Amygdala (tissue), 56 donors: ENCODE measurements around the gene AK8.

Experiments used
- DNase-seq, 56 donors: peaks; one replicate each; lab custom pipeline; 2025; lab: John Stamatoyannopoulos, UW

Gene AK8

DNA sequence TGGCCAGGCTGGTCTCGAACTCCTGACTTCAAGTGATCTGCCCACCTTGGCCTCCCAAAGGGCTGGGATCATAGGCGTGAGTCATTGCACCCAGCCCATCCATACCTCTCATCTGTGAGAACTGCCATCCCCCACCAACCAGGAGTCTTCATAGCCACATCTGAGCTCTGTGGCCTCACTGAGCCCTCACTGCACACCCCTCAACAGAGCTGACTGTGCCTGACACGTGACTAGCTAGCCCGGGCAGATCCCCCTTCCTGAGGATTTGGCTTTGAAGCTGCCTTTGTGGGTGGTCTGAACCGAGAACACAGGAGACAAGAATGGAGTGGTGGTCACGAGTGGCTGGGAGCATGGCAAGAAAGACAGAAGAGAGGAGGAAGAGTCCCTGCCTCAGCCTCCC lies 15.6 kb downstream of the AK8 start:
- no peak for DNase-seq

DNA sequence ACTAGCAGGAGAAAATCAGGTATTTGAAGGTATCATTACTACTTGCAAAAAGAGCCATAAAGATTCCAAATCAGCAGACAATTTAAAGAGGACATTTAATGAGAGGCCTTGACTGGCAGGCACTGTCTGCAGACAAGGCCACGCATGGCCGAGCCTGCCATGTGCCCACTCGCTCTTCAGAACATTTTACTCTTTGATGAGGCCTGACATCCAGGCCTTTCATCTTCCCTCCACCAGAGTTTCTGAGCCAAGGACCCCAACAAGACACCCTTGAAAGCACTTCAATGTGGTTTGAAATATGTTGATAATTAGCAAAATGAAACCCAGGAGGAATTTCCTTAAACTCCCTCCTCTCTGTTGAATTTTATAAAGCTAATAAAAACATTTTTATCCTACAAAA lies 16.4 kb downstream of the AK8 start:
- no peak for DNase-seq

DNA sequence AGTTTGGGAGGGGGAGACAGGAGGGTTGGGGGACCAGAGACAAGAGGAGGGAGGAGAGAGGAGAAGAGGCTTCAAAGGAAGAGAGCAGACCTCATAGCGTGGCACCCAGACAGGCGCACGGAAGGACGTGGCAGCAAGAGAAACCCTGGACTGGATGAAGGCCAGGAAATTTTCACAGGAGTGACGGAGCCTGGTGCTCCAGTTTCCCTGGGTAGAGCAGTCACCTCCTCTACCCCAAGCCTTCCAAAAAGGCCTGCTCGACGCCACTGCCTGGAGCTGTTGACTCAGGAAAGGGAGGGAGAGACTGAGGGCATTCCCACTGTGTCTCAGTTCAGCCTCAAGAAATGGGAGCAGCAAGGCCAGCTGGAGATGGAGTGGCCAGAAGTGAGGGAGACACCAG lies 19.3 kb downstream of the AK8 start:
- peak in 1 of 56 donors; percentile 17 for DNase-seq

DNA sequence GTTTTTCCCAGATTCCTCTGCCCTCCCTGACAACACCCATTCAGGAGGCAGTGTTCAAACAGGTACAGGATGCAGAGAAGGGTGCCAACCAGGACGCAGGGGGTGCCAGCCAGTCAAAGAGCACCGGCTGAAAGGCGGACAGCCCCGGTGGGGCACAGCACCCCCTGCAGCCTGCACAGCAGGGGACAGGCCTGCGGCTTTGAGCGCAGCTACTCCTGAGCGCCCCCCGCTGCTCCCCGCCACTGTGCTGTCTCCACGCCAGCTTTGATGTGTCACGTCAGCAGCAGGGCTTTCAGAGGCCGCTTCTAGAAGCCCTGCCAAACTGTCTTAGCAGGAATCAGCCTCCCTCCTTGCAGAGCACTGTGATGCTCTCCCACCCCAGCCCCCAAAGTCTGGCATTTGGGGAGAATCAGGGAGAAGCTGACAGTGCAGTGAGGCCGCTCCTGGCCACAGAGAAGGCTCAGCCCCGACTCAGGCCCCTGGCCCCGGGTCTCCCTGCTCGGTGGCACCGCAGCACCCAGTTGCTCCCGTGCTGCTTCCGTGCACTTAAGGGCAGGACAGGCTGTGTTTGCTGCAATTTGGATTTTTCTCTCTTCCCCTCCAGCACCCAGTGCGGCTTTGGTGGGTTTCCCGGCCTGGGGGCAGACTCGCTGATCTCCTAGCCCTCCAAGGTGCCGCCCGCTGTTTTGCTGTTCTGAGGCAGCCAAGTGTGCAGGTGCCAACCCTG lies 20.3 kb downstream of the AK8 start:
- no peak for DNase-seq

DNA sequence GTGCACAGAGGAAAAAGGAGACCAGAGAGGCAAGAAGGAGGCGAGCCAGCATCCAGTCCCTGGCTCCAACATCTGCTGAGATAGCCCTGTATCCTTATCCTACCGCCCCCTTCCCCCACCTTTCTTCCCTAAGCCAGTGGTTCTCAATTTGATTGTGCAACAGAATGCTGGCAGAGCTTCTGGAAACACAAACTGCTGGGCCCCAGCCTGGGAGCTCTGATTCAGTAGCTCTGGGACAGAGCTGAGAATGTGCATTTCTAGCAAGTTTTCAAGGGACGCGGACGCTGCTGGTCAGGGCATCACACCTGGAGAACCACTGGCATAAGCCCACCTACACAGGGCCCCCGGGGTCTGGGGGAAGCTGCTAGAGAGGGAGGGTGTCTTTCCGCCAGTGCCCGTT lies 21.1 kb downstream of the AK8 start:
- peak in 2 of 56 donors; percentile 3 to 29 for DNase-seq

DNA sequence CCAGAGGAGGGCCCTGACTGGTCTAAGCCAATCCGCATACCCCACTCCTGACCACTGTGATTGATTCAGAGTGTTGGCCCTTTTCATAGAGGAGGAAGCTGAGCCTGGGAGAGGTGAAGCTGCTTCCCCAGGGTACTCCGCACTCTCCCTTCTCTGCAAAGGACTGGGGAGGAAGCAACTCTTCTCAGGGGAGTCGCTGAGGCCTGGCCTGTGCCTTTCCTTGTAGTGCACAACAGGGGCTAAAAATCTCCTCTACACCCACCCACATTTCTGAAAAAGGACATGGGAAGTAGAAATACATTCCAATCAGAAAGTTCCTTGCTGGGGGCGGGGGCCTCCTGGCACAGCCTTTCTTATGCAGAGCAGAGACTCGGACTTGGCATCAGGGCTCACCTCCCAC lies 22.2 kb downstream of the AK8 start:
- no peak for DNase-seq

DNA sequence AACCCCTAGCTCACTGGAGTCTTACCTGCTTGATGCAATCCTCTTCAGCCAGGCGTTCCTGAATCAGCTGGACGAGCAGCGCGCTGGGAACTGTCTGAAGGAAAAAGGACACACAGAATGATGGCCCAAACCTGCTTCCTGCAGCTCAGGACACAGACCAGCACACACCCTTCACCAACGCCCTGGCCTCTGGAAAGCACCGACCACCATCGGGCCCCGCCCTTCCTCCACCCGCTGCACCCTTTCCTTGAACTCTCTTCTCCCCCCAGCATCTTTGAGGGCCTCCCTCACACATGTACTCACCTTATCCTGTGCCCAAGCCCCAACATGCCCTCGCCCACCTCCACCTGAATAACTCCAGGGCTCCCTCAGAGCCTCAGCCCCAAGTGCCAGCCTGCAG lies 23.3 kb downstream of the AK8 start:
- DNase-seq, result no peak

DNA sequence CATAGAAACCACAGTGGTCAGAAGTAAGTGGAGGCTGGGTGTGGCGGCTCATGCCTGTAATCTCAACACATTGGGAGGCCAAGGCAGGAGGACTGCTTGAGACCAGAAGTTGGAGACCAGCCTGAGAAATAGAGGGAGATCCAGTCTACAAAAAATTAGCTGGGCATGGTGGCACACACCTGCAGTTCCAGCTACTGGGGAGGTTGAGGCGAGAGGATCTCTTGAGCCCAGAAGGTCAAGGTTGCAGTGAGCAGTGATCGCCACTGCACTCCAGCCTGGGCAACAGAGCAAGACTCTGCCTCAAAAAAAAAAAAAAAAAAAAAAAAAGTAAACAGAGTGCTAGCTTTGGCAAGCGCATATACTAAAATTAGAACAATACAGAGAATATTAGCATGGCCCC lies 24.6 kb downstream of the AK8 start:
- DNase-seq, result no peak

DNA sequence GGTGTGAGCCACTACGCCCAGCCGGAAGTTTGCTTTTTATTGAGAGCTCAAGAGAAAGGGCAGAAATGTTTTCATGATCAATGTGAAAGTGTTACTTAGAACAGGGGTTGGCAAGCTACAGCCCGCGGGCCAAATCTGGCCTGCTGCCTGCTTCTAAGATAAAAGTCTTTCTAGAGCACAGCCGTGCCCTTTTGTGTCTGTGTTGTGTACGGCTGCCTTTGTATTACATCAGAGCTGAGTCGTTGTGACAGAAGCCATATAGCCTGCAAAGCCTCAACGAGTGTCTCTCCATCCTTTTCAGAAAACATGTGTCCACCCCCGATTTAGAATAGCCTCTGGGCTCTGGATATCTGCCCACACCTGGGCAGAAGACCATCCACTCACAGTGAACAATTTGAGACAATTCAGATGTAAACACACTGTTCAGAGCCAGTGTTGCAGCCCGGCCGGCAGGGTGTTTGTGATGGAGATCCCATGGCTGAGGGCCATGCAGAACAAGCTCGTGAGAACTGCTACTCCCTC lies 28.8 kb downstream of the AK8 start:
- peak in 5 of 56 donors; percentile 11 to 77 (median 19) for DNase-seq

DNA sequence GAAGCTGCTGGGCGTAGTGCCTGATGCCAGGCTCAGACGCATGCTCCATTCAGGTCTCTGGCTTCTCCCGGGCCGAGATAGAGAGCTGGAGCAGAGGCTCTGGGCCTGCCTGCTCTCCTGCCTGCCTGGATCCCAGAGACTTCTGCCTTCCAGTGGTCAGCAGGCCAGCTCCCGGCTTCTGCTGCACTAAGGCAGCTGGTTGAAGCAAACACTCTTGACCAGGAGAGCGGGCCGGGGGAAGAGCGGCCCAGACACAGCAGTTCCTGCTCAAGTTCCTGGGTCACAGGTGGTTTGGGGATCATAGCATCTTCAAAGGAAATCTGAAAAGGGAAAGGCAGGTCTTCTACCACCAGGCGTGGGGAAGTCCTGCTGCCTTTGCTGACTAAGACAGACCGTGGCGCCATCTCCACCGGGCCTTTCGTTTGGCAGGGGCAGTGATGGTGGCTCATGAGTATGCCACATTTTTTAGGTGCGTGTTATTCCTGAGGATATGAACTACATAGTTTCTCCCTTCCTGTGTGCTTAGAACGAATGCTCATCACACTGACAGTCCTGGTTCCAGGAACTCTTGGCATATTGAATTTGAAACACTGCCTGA lies 31.1 kb downstream of the AK8 start:
- no peak for DNase-seq

DNA sequence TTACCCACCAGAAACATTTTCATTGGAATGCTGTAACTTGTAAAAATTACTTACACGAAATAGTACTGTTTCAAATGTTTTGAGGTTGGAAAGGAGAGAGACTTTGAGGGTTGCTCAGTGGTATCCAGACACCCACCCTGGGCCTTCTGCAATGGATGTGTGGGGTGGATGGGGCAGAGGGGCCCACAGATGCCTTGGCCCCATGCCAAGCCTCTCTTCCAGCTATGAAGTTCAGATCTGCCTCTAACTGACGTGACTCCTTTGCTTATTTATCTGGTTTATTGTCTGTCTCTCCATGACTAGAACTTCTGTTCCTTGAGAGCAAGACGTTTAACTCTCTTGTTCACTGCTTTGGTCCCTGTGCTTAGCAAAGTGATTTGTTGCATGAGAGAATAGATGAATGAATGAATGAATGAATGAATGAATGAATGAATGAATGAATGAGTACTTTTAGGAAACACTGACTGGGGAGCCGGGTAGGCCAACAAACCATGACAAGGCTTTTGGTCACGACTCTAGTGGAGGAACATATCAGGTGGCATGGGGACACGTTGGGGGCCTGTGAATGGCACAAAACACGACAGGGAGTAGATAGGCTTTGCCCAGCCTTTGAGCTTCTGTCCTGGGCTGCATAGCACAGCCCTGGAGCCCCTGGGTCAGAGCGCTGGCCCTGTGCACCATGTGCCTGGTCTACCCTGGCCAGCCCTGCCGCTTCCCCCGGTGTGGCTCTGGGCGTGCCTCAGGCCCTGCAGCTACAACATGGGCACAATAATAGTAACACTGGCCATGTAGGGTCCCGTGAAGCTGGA lies 31.8 kb downstream of the AK8 start:
- no peak for DNase-seq

DNA sequence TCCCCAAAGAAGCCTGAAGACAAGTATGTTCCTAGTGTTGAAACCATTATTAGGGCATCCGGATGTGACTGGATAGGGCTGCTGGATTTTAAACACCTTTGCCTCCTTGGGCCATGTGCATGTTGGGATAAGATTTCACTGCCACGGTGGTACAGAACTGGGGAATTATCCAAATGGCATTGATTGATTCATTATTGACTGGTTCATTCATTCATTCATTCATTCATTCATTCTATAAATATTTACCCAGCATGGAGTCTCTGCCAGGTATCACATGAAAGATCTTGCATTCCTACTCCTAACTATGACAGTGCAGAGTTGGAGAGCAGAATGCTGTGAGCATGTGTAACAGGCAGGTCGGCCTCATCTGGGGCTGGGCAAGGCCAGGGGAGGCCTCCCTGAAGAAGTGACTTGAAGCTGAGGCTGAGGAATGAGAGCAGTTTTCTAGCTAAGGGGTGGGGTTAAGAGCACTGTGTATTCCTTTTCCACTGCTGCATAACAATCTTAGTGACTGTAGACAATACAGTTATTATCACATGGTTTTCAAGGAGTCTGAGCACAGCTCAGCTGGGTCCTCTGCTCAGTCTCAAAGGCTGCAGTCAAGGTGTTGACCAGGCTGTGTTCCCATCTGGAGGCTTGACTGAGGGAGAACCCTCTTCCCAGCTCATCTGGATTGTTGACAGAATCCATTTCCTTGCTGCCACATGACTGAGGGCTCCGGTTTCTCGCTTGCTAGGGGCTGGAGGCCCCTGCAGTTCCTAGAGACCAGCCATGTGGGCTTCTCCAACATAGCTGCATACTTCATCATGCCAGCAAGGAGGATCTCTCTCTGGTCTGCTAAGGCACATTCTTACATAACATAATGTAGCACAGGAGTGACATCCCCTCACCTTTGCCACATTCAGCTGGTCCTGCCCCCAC lies 35.7 kb downstream of the AK8 start:
- DNase-seq, result no peak

DNA sequence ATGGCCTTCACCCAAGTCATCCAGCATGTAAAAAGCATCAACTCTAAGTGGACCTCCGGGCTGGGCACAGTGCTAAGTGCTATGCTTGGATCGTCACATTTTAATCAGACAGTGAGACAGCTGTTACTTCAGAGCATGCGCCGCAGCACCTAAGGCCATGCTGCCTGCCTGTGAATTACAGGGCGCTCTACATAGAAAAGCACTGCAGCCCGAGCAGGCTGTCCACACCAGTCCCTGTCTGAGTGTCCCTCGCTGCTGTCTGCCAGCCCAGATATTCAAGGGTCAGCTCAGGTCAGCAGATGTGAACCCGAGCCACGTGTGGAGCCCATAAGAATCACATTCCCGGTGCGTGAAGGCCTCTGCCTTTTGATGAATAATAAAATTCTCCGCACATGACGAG lies 37.1 kb downstream of the AK8 start:
- DNase-seq, result no peak

DNA sequence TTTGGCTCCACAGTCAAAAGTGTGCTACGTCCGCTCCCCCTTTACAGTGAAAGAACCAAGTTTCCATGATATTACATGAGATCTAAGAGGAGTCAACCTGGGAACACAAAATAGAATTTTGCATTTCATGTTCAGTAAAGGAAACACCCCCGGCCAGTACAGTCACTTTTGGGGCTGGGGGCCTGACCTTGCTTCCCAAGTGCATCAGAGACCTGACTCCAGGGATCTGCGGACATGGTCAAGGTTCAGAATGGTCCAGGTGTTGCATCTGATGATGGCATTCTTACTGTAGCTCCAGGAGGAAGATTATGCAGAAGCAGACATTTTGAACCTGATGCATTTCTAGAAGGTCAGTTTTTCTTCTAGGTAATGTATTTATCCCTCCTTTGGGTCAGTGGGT lies 39.8 kb downstream of the AK8 start:
- no peak for DNase-seq

DNA sequence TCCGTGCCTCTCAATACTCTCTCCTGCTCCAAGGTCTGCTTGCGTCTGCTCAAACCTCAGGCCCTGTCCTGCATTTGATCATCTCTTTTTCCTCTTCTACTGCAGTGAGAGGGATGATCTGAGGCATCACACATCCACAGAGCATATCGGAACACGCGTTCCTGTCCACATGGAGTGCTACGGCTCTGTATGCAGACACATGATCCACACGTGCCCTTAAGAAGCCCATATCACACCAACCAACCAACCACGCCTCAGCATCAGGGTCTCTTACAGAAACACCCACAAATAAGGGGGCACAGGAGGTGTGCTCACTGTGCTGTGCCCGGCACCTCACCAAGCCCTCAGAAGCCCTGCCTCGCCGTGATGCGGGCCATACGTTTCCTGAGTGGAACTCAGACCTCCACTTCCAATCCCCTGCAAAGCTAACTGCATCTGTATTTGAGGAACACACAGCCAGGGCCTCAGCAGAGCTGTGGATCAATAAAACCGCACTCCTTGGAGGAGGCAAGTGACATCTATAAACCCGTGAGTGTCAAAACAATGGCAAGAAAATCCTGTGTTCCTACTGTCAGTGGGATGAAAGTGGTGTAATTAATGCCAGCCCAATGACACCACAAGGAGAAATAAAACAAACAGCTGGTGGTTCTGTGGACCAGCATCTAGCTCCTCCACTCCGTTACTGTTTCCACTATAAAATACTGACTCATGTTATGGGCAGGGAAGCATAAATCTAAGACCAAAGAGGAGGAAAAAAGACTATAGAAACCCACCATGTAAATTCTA lies 40.4 kb downstream of the AK8 start:
- DNase-seq, result no peak

DNA sequence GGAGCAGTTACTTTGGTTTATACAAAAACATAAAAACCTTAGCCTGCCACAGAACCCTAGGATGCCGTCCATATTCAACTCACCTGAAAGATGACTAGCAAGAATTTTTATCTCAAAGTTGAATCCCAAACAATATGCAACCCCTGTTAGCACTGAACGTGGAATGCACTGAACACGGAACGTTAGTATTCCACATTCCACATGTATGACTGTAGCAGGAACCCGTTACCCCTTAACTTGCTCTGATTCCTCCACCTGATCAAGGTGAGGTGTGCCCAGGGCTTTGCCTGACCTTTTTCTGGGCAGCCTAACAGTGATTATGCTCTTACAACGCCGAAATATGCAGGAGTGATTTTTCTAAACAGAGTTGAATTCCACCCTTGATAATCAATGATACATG lies 43.7 kb downstream of the AK8 start:
- no peak for DNase-seq

DNA sequence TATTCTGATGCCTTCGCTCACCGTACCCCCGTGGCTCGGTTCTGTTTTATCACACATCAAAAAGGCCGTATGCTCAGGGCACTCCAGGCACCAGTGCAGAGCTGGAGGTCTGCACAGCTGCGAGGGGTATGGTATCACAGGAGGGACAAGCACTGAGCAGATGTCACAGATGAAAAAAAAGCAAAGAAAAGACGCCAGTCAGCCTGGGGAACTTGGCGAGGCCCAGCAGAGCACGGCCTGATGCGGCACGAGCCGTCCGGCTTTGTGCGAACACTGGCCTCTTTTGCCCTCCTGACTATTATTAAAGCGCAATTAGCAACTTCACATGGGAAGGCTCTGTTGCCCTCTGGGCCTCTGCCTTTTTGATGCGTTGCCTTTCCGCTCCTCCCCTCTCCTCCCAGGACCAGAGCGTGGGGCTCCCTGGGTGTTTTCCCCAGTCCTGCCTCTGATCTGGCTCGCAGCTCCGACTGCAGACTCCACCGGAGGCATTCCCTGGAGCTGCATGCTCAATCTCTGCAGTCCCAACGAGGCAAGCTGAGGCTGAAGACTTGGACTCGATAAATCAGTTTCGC lies 44.4 kb downstream of the AK8 start:
- no peak for DNase-seq

DNA sequence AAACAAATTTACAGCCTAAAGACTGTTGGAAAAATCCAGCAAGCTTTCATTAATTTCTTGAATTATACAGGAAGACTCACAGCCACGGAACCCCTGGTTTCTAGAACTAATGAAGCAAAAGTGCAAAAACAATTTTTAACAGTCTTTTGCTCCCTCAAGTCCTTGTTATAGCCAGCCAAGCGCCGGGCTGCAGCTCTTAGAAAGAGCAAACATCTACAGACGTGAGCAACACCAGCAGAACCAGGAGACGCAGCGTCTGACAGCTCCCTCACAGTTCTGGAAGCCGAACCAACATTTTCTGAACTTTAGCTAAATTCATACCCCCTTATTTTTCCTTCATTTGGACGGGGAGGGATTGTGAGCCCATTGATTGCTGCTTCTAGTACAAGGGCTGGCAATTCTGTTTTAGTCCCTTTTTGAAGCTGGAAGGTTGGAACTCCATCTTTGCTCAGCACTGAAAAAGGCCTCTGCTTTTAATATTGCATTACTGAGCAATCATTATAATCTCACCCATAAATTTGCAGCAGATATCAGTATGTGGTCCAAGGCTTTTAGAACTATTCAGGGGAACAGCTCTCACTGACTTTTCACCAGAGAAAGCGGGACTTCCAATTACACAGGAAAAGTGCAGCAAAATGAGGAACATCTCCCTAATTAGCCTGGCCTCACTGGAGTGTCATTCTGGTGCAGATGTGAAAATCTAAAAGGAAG lies 45.8 kb downstream of the AK8 start:
- DNase-seq, result no peak
